AG04449 (cell line): ENCODE results near the gene SSU72.

ENCODE experiments used
- CTCF ChIA-PET: fragments of 350-600 bp; formaldehyde crosslinking; extraction: SDS; loops from one replicate; lab custom pipeline; 2021; ENCODE audit warnings: antibody characterized with exemption; lab: Yijun Ruan, JAX
- POLR2A ChIA-PET: fragments of 400-600, 350-600 bp; formaldehyde crosslinking; extraction: SDS; loops from one replicate; lab custom pipeline; 2020; ENCODE audit warnings: antibody characterized with exemption, inconsistent platforms; lab: Yijun Ruan, JAX
- DNase-seq: peaks from one replicate; pipeline ENCODE4 v3.0.0-alpha.2; 2010; ENCODE audit warnings: low read depth, low spot score
- H3K4me3 ChIP-seq: 2 replicates; pipeline ENCODE4 v1.5.1; 2011; ENCODE audit warnings: low read depth, mild to moderate bottlenecking, control low read depth, low read length
- CTCF ChIP-seq: IDR thresholded peaks from one replicate; pipeline ENCODE4 v1.5.1; 2011; ENCODE audit warnings: mild to moderate bottlenecking, moderate library complexity, low read length, control low read depth, inconsistent platforms; ENCODE audit not compliant: insufficient read depth; ENCODE audit errors: missing control alignments

The SSU72 gene

GRCh38 chr1:1593834-1594601 lies 19.4 kb upstream of the SSU72 start:
- CTCF ChIA-PET, result no interaction called here
- TF ChIP-seq CTCF, result no peak
- DNase-seq, result no peak
- no peak overlapping the region for H3K4me3 ChIP-seq
- POLR2A ChIA-PET, result no interaction called here

DNA sequence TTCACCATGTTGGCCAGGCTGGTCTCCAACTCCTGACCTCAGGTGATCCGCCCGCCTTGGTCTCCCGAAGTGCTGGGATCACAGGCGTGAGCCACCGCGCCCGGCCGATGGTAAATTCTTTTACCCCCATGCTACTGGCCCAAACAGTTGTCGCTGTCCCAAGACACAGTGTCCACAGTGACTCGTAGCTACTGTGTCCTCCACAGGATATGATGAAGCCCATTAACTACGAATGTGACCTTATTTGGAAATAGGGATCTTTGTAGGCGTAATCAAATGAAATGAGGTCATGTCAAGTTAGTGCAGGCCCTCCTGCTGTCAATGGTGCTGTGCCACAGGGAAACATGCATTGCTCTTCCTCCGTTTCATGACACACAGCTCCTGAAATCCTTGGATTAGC lies 16.8 kb upstream of the SSU72 start:
- no peak for TF ChIP-seq CTCF
- no peak for DNase-seq
- no peak overlapping the region for H3K4me3 ChIP-seq
- CTCF ChIA-PET, result no interaction called here
- POLR2A ChIA-PET, result no interaction called here

DNA sequence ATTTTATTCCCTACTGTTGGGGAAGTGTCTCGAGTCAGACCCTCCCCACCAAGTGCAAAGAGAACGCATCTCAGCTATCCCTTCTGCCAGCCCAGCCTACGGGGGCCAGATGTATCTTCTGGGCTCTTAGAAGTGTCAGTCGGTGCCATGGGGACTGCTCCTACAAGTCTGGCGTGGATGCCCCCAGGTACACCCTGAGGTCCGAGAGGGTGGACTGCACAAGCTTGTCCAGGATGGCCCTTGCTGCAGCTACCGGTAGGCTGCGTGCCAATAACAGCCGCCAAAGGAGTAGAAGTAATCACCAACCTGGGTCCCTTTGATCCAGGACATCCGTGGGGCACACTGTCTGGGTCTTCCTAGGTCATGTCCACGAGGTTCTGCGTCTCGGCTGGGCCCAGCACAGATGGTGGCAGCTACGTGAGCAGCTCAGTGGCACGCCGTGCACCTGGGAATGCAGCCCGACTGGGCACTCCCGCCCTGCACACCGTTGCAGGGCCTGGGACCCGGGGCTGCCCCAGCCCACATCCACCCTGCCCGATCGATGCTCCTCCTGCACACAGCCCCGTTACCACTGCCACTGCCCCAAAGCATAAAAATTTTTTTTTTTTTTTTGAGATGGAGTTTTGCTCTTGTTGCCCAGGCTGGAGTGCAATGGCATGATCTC lies 8.8 kb upstream of the SSU72 start:
- DNase-seq, result no peak
- POLR2A ChIA-PET, result no interaction called here
- CTCF ChIA-PET, result no interaction called here
- TF ChIP-seq CTCF, result no peak
- no peak overlapping the region for H3K4me3 ChIP-seq

GRCh38 chr1:1582585-1583346 lies 8.1 kb upstream of the SSU72 start:
- CTCF ChIA-PET, result no interaction called here
- H3K4me3 ChIP-seq, result no peak overlapping the region
- DNase-seq, result no peak
- TF ChIP-seq CTCF, result no peak
- POLR2A ChIA-PET, result no interaction called here

DNA sequence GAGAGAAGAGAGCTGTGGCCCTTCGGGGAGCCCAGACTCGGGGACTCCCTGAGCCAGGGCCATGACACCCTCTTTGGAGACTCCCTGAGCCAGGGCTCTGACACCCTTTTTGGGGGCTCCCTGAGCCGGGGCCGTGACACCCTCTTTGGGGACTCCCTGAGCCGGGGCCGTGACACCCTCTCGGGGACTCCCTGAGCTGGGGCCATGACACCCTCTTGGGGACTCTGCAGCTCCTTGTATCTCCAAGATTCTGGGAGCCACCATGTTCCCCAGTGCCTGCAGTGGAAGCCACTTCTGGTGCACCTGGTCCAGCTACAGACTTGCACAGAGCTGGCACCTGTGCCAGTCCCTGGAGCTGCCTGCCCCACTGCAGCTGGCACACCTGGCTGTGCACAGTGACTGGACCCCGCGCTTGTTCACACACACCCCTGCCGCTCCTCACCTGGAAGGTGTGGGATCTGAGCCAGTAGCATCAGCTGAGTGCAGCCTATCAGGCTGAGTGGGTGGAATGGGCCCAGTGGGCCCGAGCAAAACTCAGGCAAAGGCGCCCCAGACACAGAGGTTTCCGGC lies 3.8 kb upstream of the SSU72 start:
- TF ChIP-seq CTCF, result no peak
- ChIA-PET POLR2A (interaction anchor here (0.6 kb wide), 1 partner anchor 193 kb away, joined by 3 read pairs; no protein-coding TSS in a partner anchor), CTCF (no interaction called here)
- DNase-seq, result no peak
- no peak overlapping the region for H3K4me3 ChIP-seq
